ENCODE measurements around the gene TNFRSF13B. TPM values are rescaled to one million over a fixed set of nuclear protein-coding genes. Genes with fewer than 3 reads are reported as not detected.

Gene TNFRSF13B
- total RNA-seq, 1 experiment from 2014 or later, result 0.28 TPM

- no peaks in the 10 kb centered on the region; the same call in 1 of the 2 replicates for H3K27me3 Mint-ChIP-seq (ENCODE audit: low read depth)
- no peak overlapping the region for H3K14ac ChIP-seq (ENCODE audit: insufficient read depth, low read length)
- H3K27ac ChIP-seq (ENCODE audit: insufficient read length, low read depth, low read length), result no peak overlapping the region
Observed at GRCh38 chr17:17020821-17021193, 48.9 kb upstream of the TNFRSF13B start.

More at GRCh38 chr17:17020821-17021193, 48.9 kb upstream of the TNFRSF13B start:
- no CpG with 5 or more reads among the region's 8 CpGs for WGBS (ENCODE audit: extremely low coverage, insufficient read length, low lambda C conversion rate)
- no peak overlapping the region for H3K18ac ChIP-seq (ENCODE audit: insufficient read length, low read depth, low read length)
- no peak overlapping the region for H2BK120ac ChIP-seq (ENCODE audit: low read depth, low read length, poor library complexity, severe bottlenecking)
- H4K20me1 ChIP-seq (ENCODE audit: control insufficient read depth, insufficient read depth, insufficient read length), result no peaks in the 10 kb centered on the region
- no peak overlapping the region for H2BK20ac ChIP-seq (ENCODE audit: low read depth, low read length, poor library complexity, severe bottlenecking)
- DNase-seq, result no peak
- no peak overlapping the region for H2BK5ac ChIP-seq (ENCODE audit: insufficient read length, low read length)
- no peak overlapping the region for H2BK15ac ChIP-seq (ENCODE audit: low read depth, low read length)
- no peak overlapping the region for H4K5ac ChIP-seq (ENCODE audit: insufficient read length, low read depth, low read length)
- H3K9me3 ChIP-seq (ENCODE audit: control insufficient read depth, low read depth, low read length), result no peaks in the 10 kb centered on the region
- no peak overlapping the region for H3K23ac ChIP-seq (ENCODE audit: insufficient read length, low read depth, low read length)
- Mint-ChIP-seq H3K4me3 (no peak overlapping the region), H3K4me1 (peaks cover 2 to 4% of the 10 kb centered on the region in 2 experiments; a peak in 2 of 4 replicates), H3K36me3 (ENCODE audit: insufficient read depth in 1 of 3, low read depth in 3 of 3) (no peaks in the 10 kb centered on the region), H3K27ac (no peak overlapping the region), H3K9me3 (no peaks in the 10 kb centered on the region; a peak in 1 of 5 replicates)
- H3K56ac ChIP-seq (ENCODE audit: insufficient read length, low read depth, low read length), result no peak overlapping the region
- H4K91ac ChIP-seq (ENCODE audit: insufficient read length, low read depth, low read length), result no peak overlapping the region
- TF ChIP-seq CTCF (conservative IDR thresholded peaks at IDR 0.05), result no peak
- no peak overlapping the region for H2AFZ ChIP-seq (ENCODE audit: low read length)
- no peak overlapping the region for H2AK5ac ChIP-seq (ENCODE audit: insufficient read length, low read length)
- H3K4ac ChIP-seq (ENCODE audit: low read depth, low read length), result no peak overlapping the region
- no peak overlapping the region for H3T11ph ChIP-seq (ENCODE audit: low read length)
- H3K4me1 ChIP-seq (ENCODE audit: insufficient read depth, low read length), result no peaks in the 10 kb centered on the region
- H3K4me2 ChIP-seq (ENCODE audit: insufficient read depth, insufficient read length, low read length), result no peak overlapping the region
- H2BK12ac ChIP-seq (ENCODE audit: insufficient read length, low read depth, low read length), result no peak overlapping the region
- H3K79me2 ChIP-seq (ENCODE audit: insufficient read depth, low read length), result no peaks in the 10 kb centered on the region
- no peaks in the 10 kb centered on the region for H3K27me3 ChIP-seq (ENCODE audit: insufficient read depth, low read length)
- H3K9ac ChIP-seq (ENCODE audit: extremely low read depth, insufficient read length, low read length), result no peak overlapping the region
- H4K8ac ChIP-seq (replicated peaks; ENCODE audit: insufficient read length, low read depth, low read length), result no peak overlapping the region
- no peaks in the 10 kb centered on the region for H3K79me1 ChIP-seq (ENCODE audit: insufficient read depth, low read depth, low read length, poor library complexity, severe bottlenecking)
- H3K23me2 ChIP-seq (ENCODE audit: insufficient read length, low read depth, low read length, poor library complexity, severe bottlenecking), result no peaks in the 10 kb centered on the region

Measured in H9 (cell line).